Kidney epithelial cell (primary cell): Measurements from ENCODE around the gene ADSS1. TPM values are rescaled to one million over a fixed set of nuclear protein-coding genes. Genes with fewer than 3 reads are reported as not detected.
A peak's percentile ranks its signal among the peaks of the same experiment; 100 is the strongest.

Experiments used
- DNase-seq: peaks from one replicate; pipeline ENCODE4 v3.0.0-alpha.2; 2010; ENCODE audit warnings: low read depth
- H3K27me3 ChIP-seq: 2 replicates; pipeline ENCODE4 v1.6.0; 2011; ENCODE audit warnings: low read length; ENCODE audit not compliant: control insufficient read depth, insufficient read depth
- H3K36me3 ChIP-seq: 2 replicates; pipeline ENCODE4 v1.5.1; 2011; ENCODE audit warnings: low read length; ENCODE audit not compliant: control insufficient read depth, insufficient read depth
- H3K4me3 ChIP-seq: 2 replicates; pipeline ENCODE4 v1.5.1; 2011; ENCODE audit warnings: low read depth, mild to moderate bottlenecking, control low read depth, low read length
- CTCF ChIP-seq: IDR thresholded peaks from 2 replicates; pipeline ENCODE4 v1.5.1; 2011; ENCODE audit warnings: mild to moderate bottlenecking, moderate library complexity, low read length, control low read depth, inconsistent platforms; ENCODE audit not compliant: insufficient read depth, poor library complexity, severe bottlenecking
- total RNA-seq: library from RNA; depleted of rRNA; stranded (reverse); fragments of >200 nt; gene quantifications from 2 replicates; pipeline ENCODE4 v1.2.3, GENCODE V29; 2015

Gene ADSS1
- total RNA-seq, 1 donor from 2014 or later: 10.3 TPM

- H3K4me3 ChIP-seq: no peak overlapping the region
These were observed 69.1 kb downstream of the ADSS1 start for GRCh38 chr14:104792945-104793702.

GRCh38 chr14:104793703-104793959, 69.6 kb downstream of the ADSS1 start:
- DNase-seq: no peak
- no peaks in the 10 kb centered on the region for H3K36me3 ChIP-seq
- H3K27me3 ChIP-seq: no peaks in the 10 kb centered on the region
- no peak for TF ChIP-seq CTCF
- H3K4me3 ChIP-seq: no peak overlapping the region

More at GRCh38 chr14:104792945-104793702, 69.1 kb downstream of the ADSS1 start:
- Histone ChIP-seq H3K27me3 (no peaks in the 10 kb centered on the region), H3K36me3 (no peaks in the 10 kb centered on the region)
- no peak for TF ChIP-seq CTCF
- no peak for DNase-seq

GRCh38 chr14:104794099-104794498, 70.1 kb downstream of the ADSS1 start:
- DNase-seq: no peak
- Histone ChIP-seq H3K4me3 (peak overlapping the region; percentile 67), H3K27me3 (no peaks in the 10 kb centered on the region), H3K36me3 (no peaks in the 10 kb centered on the region)
- no peak for TF ChIP-seq CTCF

GRCh38 chr14:104794631-104794992, 70.6 kb downstream of the ADSS1 start:
- DNase-seq: no peak
- H3K27me3 ChIP-seq: no peaks in the 10 kb centered on the region
- TF ChIP-seq CTCF: peak; percentile 5

GRCh38 chr14:104794993-104795780, 71.2 kb downstream of the ADSS1 start, which contains the start of gene AKT1:
TSS of gene AKT1 (minus strand) at chr14:104795748. CDS start at chr14:104792643, 3,105 bp downstream.
- TF ChIP-seq CTCF: no peak
- no peaks in the 10 kb centered on the region for H3K27me3 ChIP-seq
- H3K36me3 ChIP-seq: no peaks in the 10 kb centered on the region
- no peak for DNase-seq
- peak within 1 kb of the TSS; percentile 67 for H3K4me3 ChIP-seq

More at GRCh38 chr14:104794631-104794992, 70.6 kb downstream of the ADSS1 start:
- Histone ChIP-seq H3K4me3 (peak overlapping the region; percentile 67), H3K36me3 (no peaks in the 10 kb centered on the region)
